A549 treated with AZD9567 at 1 μM for 4 hours (cell line): Measurements from ENCODE around the gene PTPRQ. TPM values are rescaled to one million over a fixed set of nuclear protein-coding genes. Genes with fewer than 3 reads are reported as not detected.

Experiments used
- total RNA-seq: library from RNA; stranded (reverse); fragments of 200-300 nt; extraction: Qiagen RNA extraction; gene quantifications from 5 replicates; pipeline ENCODE4 v1.2.3, GENCODE V29; 2022; ENCODE audit not compliant: insufficient read depth

The PTPRQ gene, protein sequence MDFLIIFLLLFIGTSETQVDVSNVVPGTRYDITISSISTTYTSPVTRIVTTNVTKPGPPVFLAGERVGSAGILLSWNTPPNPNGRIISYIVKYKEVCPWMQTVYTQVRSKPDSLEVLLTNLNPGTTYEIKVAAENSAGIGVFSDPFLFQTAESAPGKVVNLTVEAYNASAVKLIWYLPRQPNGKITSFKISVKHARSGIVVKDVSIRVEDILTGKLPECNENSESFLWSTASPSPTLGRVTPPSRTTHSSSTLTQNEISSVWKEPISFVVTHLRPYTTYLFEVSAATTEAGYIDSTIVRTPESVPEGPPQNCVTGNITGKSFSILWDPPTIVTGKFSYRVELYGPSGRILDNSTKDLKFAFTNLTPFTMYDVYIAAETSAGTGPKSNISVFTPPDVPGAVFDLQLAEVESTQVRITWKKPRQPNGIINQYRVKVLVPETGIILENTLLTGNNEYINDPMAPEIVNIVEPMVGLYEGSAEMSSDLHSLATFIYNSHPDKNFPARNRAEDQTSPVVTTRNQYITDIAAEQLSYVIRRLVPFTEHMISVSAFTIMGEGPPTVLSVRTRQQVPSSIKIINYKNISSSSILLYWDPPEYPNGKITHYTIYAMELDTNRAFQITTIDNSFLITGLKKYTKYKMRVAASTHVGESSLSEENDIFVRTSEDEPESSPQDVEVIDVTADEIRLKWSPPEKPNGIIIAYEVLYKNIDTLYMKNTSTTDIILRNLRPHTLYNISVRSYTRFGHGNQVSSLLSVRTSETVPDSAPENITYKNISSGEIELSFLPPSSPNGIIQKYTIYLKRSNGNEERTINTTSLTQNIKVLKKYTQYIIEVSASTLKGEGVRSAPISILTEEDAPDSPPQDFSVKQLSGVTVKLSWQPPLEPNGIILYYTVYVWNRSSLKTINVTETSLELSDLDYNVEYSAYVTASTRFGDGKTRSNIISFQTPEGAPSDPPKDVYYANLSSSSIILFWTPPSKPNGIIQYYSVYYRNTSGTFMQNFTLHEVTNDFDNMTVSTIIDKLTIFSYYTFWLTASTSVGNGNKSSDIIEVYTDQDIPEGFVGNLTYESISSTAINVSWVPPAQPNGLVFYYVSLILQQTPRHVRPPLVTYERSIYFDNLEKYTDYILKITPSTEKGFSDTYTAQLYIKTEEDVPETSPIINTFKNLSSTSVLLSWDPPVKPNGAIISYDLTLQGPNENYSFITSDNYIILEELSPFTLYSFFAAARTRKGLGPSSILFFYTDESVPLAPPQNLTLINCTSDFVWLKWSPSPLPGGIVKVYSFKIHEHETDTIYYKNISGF (N-terminal part only)
- total RNA-seq = 0.01 to 0.26 TPM (median 0.02 TPM) in 4 of 5 replicates, not detected in the other

DNA sequence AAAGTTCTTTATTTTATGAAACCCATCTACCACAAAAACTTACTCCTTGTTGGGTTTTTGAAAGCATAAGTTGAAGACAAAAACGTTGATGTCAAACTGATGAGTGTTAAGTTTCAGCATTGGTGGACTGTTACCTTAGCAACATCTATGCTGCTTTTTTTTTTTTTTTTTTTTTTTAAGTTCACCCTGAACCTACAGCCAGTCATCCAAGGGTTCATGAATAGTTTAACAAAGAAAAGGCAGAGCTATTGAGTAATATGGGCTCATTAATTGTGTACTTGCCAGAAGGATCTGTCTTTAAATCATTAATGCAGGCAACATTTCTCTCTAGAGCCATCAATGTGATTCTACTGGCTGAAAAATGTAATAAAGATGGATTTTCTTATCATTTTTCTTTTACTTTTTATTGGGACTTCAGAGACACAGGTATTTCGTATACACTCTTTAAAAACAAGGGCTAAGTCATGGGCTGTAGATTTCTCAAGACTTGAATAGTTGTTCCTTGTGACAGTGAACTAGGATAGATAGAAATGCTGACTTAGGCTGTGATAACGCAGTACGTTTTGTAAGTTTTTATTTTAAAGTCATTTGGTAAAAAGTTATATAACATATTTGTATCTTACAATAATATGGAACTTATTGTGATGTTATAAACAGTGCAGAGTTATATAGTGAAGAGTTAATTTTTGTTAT lies at the start of gene PTPRQ:
TSS of gene PTPRQ (plus strand) at position 262 of the 693 bp plus-strand sequence. CDS start at position 373, 111 bp downstream.

DNA sequence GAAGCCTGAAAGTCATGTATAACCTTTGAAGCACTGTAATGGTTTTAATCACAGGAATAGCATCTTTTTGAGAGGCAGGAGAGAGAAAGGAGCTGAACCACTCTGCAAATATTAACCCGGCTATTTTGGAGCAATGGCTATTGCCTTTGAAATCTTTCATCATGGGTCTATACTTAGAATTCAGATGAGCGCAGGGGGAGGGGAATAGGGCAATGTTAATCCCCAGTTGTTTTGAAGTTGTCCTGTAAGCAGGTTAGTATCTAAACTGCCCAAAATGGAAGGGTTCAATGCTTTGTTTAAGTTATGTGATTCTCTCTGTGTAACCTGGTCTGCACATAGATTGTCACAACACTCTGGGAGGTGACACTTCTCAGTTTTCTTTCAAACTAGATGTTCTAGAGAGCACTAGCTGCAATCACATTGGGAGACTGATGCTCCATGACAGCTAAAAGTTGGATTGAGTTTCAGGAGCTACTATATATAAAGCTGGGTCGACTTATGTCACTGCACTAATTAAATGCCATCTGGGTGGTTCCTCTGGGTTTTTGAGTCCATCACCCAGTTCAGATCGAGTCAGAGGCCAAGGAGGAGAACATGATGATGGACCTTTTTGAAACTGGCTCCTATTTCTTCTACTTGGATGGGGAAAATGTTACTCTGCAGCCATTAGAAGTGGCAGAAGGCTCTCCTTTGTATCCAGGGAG lies 263.2 kb downstream of the PTPRQ start, which contains the start of gene MYF6:
TSS of gene MYF6 (plus strand) at position 509 of the 704 bp plus-strand sequence. CDS start at position 595, 86 bp downstream.

DNA sequence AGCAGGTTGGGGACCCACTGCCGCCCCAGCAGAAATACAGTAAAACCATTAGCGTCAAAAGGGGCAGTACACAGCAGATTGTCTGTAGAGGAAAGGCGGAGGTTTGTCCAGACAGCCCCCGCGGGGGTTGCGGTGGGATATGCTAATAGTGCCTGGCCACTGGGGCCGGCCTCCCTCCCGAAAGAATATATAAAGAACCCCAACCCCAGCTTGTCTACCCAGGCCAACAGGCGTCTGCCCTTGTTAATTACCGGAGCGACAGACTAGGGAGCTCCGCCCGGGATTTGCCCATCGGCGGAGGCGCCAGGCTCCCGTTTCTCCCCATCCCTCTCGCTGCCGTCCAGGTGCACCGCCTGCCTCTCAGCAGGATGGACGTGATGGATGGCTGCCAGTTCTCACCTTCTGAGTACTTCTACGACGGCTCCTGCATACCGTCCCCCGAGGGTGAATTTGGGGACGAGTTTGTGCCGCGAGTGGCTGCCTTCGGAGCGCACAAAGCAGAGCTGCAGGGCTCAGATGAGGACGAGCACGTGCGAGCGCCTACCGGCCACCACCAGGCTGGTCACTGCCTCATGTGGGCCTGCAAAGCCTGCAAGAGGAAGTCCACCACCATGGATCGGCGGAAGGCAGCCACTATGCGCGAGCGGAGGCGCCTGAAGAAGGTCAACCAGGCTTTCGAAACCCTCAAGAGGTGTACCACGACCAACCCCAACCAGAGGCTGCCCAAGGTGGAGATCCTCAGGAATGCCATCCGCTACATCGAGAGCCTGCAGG lies 272.8 kb downstream of the PTPRQ start, which contains the start of gene MYF5:
TSS of gene MYF5 (plus strand) at position 217 of the 774 bp plus-strand sequence. CDS start at position 369, 152 bp downstream.

